Esophagus muscularis mucosa (tissue), 3 donors: ENCODE data around the gene ZMIZ1.

Source experiments
- POLR2A ChIP-seq: fragments of 450-650 bp; IDR thresholded peaks from one replicate; pipeline ENCODE4 v1.6.1; 2017; ENCODE audit warnings: antibody characterized with exemption, moderate library complexity, mild to moderate bottlenecking, low read depth
- TF ChIP-seq, protein P1 (sequence below), 3 experiments: fragments of 200-600 bp in 2 of 3; fragments of 450-650 bp in 1 of 3; sonication (generic) in 2 of 3; IDR thresholded peaks; one replicate each; pipeline ENCODE4 v1.5.1; 2017 to 2019; ENCODE audit warnings: antibody characterized with exemption in 3 of 3, mild to moderate bottlenecking in 2 of 3, moderate library complexity in 1 of 3

DNA sequence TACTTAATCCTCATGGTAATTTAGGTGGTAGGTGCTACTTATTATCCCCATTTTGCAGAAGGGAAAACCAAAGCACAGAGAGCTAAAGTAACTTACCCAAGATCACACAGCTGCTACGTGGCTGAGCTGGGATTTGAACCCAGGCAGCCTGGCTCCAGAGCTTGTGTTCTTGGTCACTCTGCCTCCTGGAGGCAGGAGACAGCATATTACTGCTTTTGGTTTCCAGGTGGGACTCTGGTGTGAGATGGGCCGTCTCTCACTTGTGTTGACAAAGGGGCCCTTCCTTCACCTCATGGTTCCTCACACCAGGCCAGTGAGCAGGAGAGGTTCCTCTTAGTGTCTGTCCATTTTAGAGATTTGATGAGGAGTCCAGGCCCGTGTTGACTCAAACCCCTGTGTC lies 198.7 kb downstream of the ZMIZ1 start:
- TF ChIP-seq POLR2A, result no peak
- TF ChIP-seq, protein P1, sequence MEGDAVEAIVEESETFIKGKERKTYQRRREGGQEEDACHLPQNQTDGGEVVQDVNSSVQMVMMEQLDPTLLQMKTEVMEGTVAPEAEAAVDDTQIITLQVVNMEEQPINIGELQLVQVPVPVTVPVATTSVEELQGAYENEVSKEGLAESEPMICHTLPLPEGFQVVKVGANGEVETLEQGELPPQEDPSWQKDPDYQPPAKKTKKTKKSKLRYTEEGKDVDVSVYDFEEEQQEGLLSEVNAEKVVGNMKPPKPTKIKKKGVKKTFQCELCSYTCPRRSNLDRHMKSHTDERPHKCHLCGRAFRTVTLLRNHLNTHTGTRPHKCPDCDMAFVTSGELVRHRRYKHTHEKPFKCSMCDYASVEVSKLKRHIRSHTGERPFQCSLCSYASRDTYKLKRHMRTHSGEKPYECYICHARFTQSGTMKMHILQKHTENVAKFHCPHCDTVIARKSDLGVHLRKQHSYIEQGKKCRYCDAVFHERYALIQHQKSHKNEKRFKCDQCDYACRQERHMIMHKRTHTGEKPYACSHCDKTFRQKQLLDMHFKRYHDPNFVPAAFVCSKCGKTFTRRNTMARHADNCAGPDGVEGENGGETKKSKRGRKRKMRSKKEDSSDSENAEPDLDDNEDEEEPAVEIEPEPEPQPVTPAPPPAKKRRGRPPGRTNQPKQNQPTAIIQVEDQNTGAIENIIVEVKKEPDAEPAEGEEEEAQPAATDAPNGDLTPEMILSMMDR (IDR thresholded peaks at IDR 0.05), result no peak
